22Rv1 (cell line): ENCODE data around the gene COA1.

Source experiments
- CTCF ChIP-seq: fragments of 450-650 bp; IDR thresholded peaks from 2 replicates; pipeline ENCODE4 v1.5.1; 2017; ENCODE audit warnings: mild to moderate bottlenecking
- ZFX ChIP-seq: fragments of 450-650 bp; IDR thresholded peaks from 2 replicates; pipeline ENCODE4 v1.6.1; 2017; ENCODE audit warnings: antibody characterized with exemption, borderline replicate concordance

GRCh38 chr7:43753271-43753810 is 24.0 kb upstream of the COA1 start:
- TF ChIP-seq CTCF: no peak
- no peak for TF ChIP-seq ZFX
